Astrocyte (in vitro differentiated cells and primary cell): ENCODE measurements around the gene RALGPS1. TPM values are rescaled to one million over a fixed set of nuclear protein-coding genes. Genes with fewer than 3 reads are reported as not detected.

Experiments
- DNase-seq: peaks from one replicate; pipeline ENCODE4 v3.0.0-alpha.2; 2010; ENCODE audit warnings: low read depth
- FAIRE-seq: peaks from 2 replicates; lab custom pipeline; 2011; peaks lifted over from hg19 to GRCh38; lab: Jason Lieb, UNC
- H2AFZ ChIP-seq: 2 replicates; pipeline ENCODE4 v1.6.0; 2012; ENCODE audit warnings: low read depth, low read length, inconsistent platforms
- H3K27ac ChIP-seq: 2 replicates; pipeline ENCODE4 v1.5.1; 2011; ENCODE audit warnings: low read depth, low read length, inconsistent platforms
- H3K27me3 ChIP-seq: 2 replicates; pipeline ENCODE4 v1.6.0; 2011; ENCODE audit warnings: low read length, inconsistent platforms; ENCODE audit not compliant: insufficient read depth
- H3K36me3 ChIP-seq: 2 replicates; pipeline ENCODE4 v1.5.1; 2011; ENCODE audit warnings: low read length, inconsistent platforms; ENCODE audit not compliant: insufficient read depth
- H3K4me1 ChIP-seq: 2 replicates; pipeline ENCODE4 v1.5.1; 2011; ENCODE audit warnings: low read length, inconsistent platforms; ENCODE audit not compliant: insufficient read depth
- H3K4me2 ChIP-seq: 2 replicates; pipeline ENCODE4 v1.6.0; 2012; ENCODE audit warnings: low read length, inconsistent platforms
- H3K4me3 ChIP-seq: 2 replicates; pipeline ENCODE4 v1.5.1; 2011; ENCODE audit warnings: low read depth, mild to moderate bottlenecking, low read length, inconsistent platforms; ENCODE audit not compliant: insufficient read depth
- H3K79me2 ChIP-seq: 2 replicates; pipeline ENCODE4 v1.6.0; 2012; ENCODE audit warnings: mild to moderate bottlenecking, low read length, inconsistent platforms; ENCODE audit not compliant: insufficient read depth
- H3K9ac ChIP-seq: 2 replicates; pipeline ENCODE4 v1.6.0; 2012; ENCODE audit warnings: mild to moderate bottlenecking, low read length, inconsistent platforms
- H3K9me3 ChIP-seq: 2 replicates; pipeline ENCODE4 v1.5.1; 2012; ENCODE audit warnings: low read depth, mild to moderate bottlenecking, low read length, inconsistent platforms; ENCODE audit not compliant: insufficient read depth
- H4K20me1 ChIP-seq: 2 replicates; pipeline ENCODE4 v1.6.0; 2012; ENCODE audit warnings: low read length, inconsistent platforms; ENCODE audit not compliant: insufficient read depth
- H3K27ac Mint-ChIP-seq: one replicate; pipeline ENCODE4 v1.8.0; 2021; ENCODE audit warnings: mild to moderate bottlenecking, mixed read lengths; ENCODE audit not compliant: unreplicated experiment
- H3K27me3 Mint-ChIP-seq: one replicate; pipeline ENCODE4 v1.8.0; 2021; ENCODE audit warnings: low read depth, mixed read lengths; ENCODE audit not compliant: unreplicated experiment
- H3K36me3 Mint-ChIP-seq: one replicate; pipeline ENCODE4 v1.8.0; 2021; ENCODE audit warnings: low read depth, mixed read lengths; ENCODE audit not compliant: unreplicated experiment
- H3K4me1 Mint-ChIP-seq: one replicate; pipeline ENCODE4 v1.8.0; 2021; ENCODE audit warnings: low read depth, mixed read lengths; ENCODE audit not compliant: unreplicated experiment
- H3K4me3 Mint-ChIP-seq: one replicate; pipeline ENCODE4 v1.8.0; 2021; ENCODE audit warnings: mild to moderate bottlenecking, moderate library complexity, mixed read lengths; ENCODE audit not compliant: unreplicated experiment
- H3K9me3 Mint-ChIP-seq: one replicate; pipeline ENCODE4 v1.8.0; 2021; ENCODE audit warnings: mild to moderate bottlenecking, mixed read lengths; ENCODE audit not compliant: unreplicated experiment
- EZH2 ChIP-seq: IDR thresholded peaks from 2 replicates; pipeline ENCODE4 v1.6.1; 2012; ENCODE audit warnings: mild to moderate bottlenecking, low read length, inconsistent platforms; ENCODE audit not compliant: insufficient read depth
- total RNA-seq: library from RNA; stranded (reverse); gene quantifications from 2 replicates; pipeline ENCODE4 v1.2.1, GENCODE V29; 2021
- TF ChIP-seq, protein P1 (sequence below): IDR thresholded peaks from 2 replicates; pipeline ENCODE4 v1.5.1; 2011; ENCODE audit warnings: low read depth, mild to moderate bottlenecking, inconsistent platforms, low read length, moderate library complexity; ENCODE audit not compliant: insufficient read depth

RALGPS1 gene
- total RNA-seq, 1 donor from 2014 or later = 2.8 TPM

DNA sequence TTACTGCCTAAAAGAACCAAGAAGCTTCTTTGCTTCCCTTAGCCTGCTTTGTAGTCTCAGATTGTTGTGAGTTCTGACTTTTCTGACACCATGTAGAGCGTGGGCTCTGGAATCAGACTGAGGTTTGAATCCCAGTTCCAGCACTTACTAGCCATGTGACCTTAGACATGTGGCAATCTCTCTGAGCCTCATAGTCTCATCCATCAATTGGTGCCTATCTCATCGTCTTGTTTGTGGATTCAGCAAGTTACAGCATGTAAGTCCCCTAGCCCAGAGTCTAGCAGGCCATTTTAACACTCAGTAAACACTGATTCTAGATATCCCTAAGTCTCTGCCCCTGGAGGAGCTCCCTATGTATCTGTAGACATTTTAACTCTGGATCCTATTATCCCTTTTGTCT lies 113.1 kb downstream of the RALGPS1 start:
- no peak overlapping the region for H3K4me3 Mint-ChIP-seq
- no peak overlapping the region for H3K27ac ChIP-seq
- H3K4me2 ChIP-seq = no peak overlapping the region
- H3K27me3 Mint-ChIP-seq = peaks cover 17% of the 10 kb centered on the region
- DNase-seq = no peak
- TF ChIP-seq, protein P1, sequence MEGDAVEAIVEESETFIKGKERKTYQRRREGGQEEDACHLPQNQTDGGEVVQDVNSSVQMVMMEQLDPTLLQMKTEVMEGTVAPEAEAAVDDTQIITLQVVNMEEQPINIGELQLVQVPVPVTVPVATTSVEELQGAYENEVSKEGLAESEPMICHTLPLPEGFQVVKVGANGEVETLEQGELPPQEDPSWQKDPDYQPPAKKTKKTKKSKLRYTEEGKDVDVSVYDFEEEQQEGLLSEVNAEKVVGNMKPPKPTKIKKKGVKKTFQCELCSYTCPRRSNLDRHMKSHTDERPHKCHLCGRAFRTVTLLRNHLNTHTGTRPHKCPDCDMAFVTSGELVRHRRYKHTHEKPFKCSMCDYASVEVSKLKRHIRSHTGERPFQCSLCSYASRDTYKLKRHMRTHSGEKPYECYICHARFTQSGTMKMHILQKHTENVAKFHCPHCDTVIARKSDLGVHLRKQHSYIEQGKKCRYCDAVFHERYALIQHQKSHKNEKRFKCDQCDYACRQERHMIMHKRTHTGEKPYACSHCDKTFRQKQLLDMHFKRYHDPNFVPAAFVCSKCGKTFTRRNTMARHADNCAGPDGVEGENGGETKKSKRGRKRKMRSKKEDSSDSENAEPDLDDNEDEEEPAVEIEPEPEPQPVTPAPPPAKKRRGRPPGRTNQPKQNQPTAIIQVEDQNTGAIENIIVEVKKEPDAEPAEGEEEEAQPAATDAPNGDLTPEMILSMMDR = no peak
- TF ChIP-seq EZH2 = no peak
- no peak for FAIRE-seq
- peaks cover 2% of the 10 kb centered on the region for H3K36me3 Mint-ChIP-seq
- no peaks in the 10 kb centered on the region for H3K9me3 Mint-ChIP-seq
- H3K27ac Mint-ChIP-seq = no peak overlapping the region
- H4K20me1 ChIP-seq = no peaks in the 10 kb centered on the region
- H3K27me3 ChIP-seq = no peaks in the 10 kb centered on the region
- H3K79me2 ChIP-seq = no peaks in the 10 kb centered on the region
- H3K4me1 Mint-ChIP-seq = no peaks in the 10 kb centered on the region
- H3K9ac ChIP-seq = no peak overlapping the region
- no peak overlapping the region for H3K4me3 ChIP-seq
- no peaks in the 10 kb centered on the region for H3K9me3 ChIP-seq
- H2AFZ ChIP-seq = no peak overlapping the region
- no peaks in the 10 kb centered on the region for H3K36me3 ChIP-seq
- H3K4me1 ChIP-seq = no peaks in the 10 kb centered on the region

DNA sequence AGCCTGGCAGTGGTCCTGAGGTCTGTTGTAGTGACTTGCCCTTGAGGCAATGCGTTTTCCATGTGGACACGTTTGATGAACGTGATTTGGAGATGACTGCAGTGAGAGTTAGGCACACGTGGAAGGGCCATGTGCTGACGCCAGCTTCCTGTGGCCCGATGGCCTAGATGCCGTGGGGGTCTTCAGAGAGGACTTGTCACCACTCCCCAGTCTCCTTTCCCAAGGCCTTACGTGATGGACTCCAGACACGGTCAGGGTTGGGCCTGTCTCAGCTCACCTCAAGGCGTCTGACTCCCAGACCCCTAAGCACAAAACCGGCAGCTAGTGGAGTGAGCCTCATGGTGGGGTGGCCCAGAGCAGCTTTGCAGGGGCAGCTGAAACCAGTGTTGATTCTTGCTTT lies 115.0 kb downstream of the RALGPS1 start:
- Histone ChIP-seq H3K36me3 (no peaks in the 10 kb centered on the region), H3K4me1 (no peaks in the 10 kb centered on the region), H3K4me2 (no peak overlapping the region), H3K79me2 (no peaks in the 10 kb centered on the region), H3K4me3 (no peak overlapping the region), H3K9ac (no peak overlapping the region), H4K20me1 (no peaks in the 10 kb centered on the region), H3K27ac (no peak overlapping the region), H2AFZ (no peak overlapping the region), H3K27me3 (no peaks in the 10 kb centered on the region), H3K9me3 (no peaks in the 10 kb centered on the region)
- no peaks in the 10 kb centered on the region for H3K4me1 Mint-ChIP-seq
- TF ChIP-seq, protein P1 = no peak
- no peak for TF ChIP-seq EZH2
- DNase-seq (no peak), FAIRE-seq (no peak)
- peaks cover 12% of the 10 kb centered on the region for H3K27me3 Mint-ChIP-seq
- H3K4me3 Mint-ChIP-seq = no peak overlapping the region
- H3K27ac Mint-ChIP-seq = no peak overlapping the region
- peaks cover 2% of the 10 kb centered on the region for H3K36me3 Mint-ChIP-seq
- H3K9me3 Mint-ChIP-seq = no peaks in the 10 kb centered on the region

DNA sequence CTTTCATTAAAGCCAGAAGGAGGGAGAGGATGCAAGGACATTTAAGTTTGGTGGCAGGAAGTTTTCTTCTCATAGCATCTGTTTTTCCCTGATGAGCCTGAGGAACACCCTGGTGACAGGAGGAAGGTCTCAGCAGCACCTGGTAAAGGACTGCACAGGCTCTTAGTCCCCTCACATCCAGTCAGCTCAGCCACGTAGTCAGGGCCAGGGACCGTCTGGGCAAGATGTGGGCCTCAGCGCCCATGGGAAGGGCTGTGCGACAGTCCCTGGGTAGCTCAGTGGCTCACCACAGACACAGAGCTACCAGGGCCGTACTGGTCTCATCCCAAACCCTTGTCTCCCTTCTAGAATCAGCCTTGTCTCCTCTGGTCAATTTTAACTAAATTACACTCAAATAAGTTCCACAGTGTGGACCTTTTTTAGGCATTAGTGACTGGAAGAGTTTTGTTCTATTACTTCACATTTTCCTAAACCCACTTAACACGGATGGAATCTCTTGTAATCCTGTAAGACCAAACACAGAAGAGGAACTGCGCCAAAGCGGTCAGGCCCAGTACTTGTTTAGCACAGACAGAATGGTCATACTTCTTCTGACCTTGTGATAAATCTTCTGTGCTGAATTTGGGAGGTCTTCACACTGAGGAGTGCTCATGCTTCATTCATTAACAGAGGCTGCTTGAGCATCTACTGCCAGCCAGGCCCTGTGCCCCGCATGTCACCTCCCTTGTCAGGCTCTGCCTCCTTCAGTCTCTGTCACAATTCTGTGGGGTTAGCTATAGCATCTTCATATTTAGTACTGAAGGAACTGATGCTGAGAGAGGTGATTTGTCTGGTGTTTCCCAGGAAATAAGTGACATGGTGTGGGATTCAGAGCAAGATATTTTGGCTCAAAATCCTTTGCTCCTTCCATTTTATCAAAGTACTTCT lies 116.5 kb downstream of the RALGPS1 start:
- Mint-ChIP-seq H3K27ac (no peak overlapping the region), H3K4me3 (no peak overlapping the region), H3K4me1 (no peaks in the 10 kb centered on the region), H3K36me3 (peaks cover 2% of the 10 kb centered on the region), H3K9me3 (no peaks in the 10 kb centered on the region), H3K27me3 (peaks cover 12% of the 10 kb centered on the region)
- Histone ChIP-seq H3K27me3 (no peaks in the 10 kb centered on the region), H3K79me2 (no peaks in the 10 kb centered on the region), H3K36me3 (no peaks in the 10 kb centered on the region), H3K27ac (no peak overlapping the region), H3K9ac (no peak overlapping the region), H2AFZ (no peak overlapping the region), H3K9me3 (no peaks in the 10 kb centered on the region), H3K4me3 (no peak overlapping the region), H3K4me1 (no peaks in the 10 kb centered on the region), H3K4me2 (no peak overlapping the region), H4K20me1 (no peaks in the 10 kb centered on the region)
- no peak for FAIRE-seq
- no peak for DNase-seq
- TF ChIP-seq, protein P1 = no peak
- TF ChIP-seq EZH2 = no peak
